ENCODE data around the gene PNRC1.

- TF ChIP-seq CTCF (IDR thresholded peaks at IDR 0.05) (no peak), KDM5A (IDR thresholded peaks at IDR 0.05) (no peak)
These were observed 17.9 kb downstream of the PNRC1 start for GRCh38 chr6:89098461-89098860.
